ENCODE measurements around the gene KDM3B.
A peak's percentile ranks its signal among the peaks of the same experiment; 100 is the strongest.

KDM3B gene

GRCh38 chr5:138455232-138455930 is 102.9 kb downstream of the KDM3B start:
- TF ChIP-seq POLR2A (IDR thresholded peaks at IDR 0.05; ENCODE audit: extremely low read depth, insufficient read length) (no peak), MYC (IDR thresholded peaks at IDR 0.05; ENCODE audit: low read depth, low read length) (no peak)
- TF ChIP-seq, protein P1, sequence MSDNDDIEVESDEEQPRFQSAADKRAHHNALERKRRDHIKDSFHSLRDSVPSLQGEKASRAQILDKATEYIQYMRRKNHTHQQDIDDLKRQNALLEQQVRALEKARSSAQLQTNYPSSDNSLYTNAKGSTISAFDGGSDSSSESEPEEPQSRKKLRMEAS (IDR thresholded peaks at IDR 0.05; ENCODE audit: low read depth, low read length): no peak
- TF ChIP-seq, protein P2, sequence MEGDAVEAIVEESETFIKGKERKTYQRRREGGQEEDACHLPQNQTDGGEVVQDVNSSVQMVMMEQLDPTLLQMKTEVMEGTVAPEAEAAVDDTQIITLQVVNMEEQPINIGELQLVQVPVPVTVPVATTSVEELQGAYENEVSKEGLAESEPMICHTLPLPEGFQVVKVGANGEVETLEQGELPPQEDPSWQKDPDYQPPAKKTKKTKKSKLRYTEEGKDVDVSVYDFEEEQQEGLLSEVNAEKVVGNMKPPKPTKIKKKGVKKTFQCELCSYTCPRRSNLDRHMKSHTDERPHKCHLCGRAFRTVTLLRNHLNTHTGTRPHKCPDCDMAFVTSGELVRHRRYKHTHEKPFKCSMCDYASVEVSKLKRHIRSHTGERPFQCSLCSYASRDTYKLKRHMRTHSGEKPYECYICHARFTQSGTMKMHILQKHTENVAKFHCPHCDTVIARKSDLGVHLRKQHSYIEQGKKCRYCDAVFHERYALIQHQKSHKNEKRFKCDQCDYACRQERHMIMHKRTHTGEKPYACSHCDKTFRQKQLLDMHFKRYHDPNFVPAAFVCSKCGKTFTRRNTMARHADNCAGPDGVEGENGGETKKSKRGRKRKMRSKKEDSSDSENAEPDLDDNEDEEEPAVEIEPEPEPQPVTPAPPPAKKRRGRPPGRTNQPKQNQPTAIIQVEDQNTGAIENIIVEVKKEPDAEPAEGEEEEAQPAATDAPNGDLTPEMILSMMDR (IDR thresholded peaks at IDR 0.05; ENCODE audit: low read depth, low read length): no peak
- no peak for DNase-seq (ENCODE audit: low read depth)
- no peak overlapping the region for H3K4me3 ChIP-seq (ENCODE audit: low read depth, low read length)

GRCh38 chr5:138457531-138458275 is 105.2 kb downstream of the KDM3B start:
- no peak overlapping the region for H3K4me3 ChIP-seq (ENCODE audit: low read depth, low read length)
- TF ChIP-seq MYC (IDR thresholded peaks at IDR 0.05; ENCODE audit: low read depth, low read length) (no peak), POLR2A (IDR thresholded peaks at IDR 0.05; ENCODE audit: extremely low read depth, insufficient read length) (no peak)
- TF ChIP-seq, protein P2 (IDR thresholded peaks at IDR 0.05; ENCODE audit: low read depth, low read length): no peak
- TF ChIP-seq, protein P1 (IDR thresholded peaks at IDR 0.05; ENCODE audit: low read depth, low read length): no peak
- no peak for DNase-seq (ENCODE audit: low read depth)

- TF ChIP-seq, protein P1 (IDR thresholded peaks at IDR 0.05; ENCODE audit: low read depth, low read length): no peak
- no peak for TF ChIP-seq POLR2A (IDR thresholded peaks at IDR 0.05; ENCODE audit: extremely low read depth, insufficient read length)
- TF ChIP-seq, protein P2 (IDR thresholded peaks at IDR 0.05; ENCODE audit: low read depth, low read length): no peak
- TF ChIP-seq MYC (IDR thresholded peaks at IDR 0.05; ENCODE audit: low read depth, low read length): no peak
- DNase-seq (ENCODE audit: low read depth): peak; percentile 38
- H3K4me3 ChIP-seq (ENCODE audit: low read depth, low read length): no peak overlapping the region
Observed at GRCh38 chr5:138458384-138458783, 105.9 kb downstream of the KDM3B start.

DNA sequence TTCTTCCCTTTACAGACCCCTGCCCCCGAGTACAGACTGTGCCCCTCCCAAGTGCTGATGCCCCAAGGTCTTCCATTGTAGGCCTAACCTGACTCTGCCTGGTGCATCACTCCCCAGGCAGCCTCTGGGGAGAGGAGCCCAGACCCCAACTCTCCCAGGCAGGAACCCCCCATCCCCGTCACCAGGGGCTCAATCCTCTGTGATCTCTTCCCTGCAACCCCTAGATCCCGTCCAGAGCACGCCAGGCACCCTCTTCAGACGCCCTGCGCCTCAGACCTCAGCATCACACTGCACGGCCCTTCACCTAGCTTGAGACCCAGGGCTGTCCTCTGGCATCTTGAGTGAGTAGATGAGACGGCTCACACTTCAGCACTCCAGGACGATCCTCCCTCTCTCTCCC is 106.4 kb downstream of the KDM3B start:
- TF ChIP-seq, protein P2 (IDR thresholded peaks at IDR 0.05; ENCODE audit: low read depth, low read length): no peak
- TF ChIP-seq, protein P1 (IDR thresholded peaks at IDR 0.05; ENCODE audit: low read depth, low read length): no peak
- TF ChIP-seq MYC (IDR thresholded peaks at IDR 0.05; ENCODE audit: low read depth, low read length): no peak
- TF ChIP-seq POLR2A (IDR thresholded peaks at IDR 0.05; ENCODE audit: extremely low read depth, insufficient read length): no peak
- no peak overlapping the region for H3K4me3 ChIP-seq (ENCODE audit: low read depth, low read length)
- no peak for DNase-seq (ENCODE audit: low read depth)

GRCh38 chr5:138459311-138459933 is 106.9 kb downstream of the KDM3B start:
- DNase-seq (ENCODE audit: low read depth): peak; percentile 61
- H3K4me3 ChIP-seq (ENCODE audit: low read depth, low read length): no peak overlapping the region
- TF ChIP-seq MYC (IDR thresholded peaks at IDR 0.05; ENCODE audit: low read depth, low read length) (0 out of 2 replicates have a peak, but pooled peaks have one; percentile 35), POLR2A (IDR thresholded peaks at IDR 0.05; ENCODE audit: extremely low read depth, insufficient read length) (no peak)
- TF ChIP-seq, protein P2 (IDR thresholded peaks at IDR 0.05; ENCODE audit: low read depth, low read length): no peak
- TF ChIP-seq, protein P1 (IDR thresholded peaks at IDR 0.05; ENCODE audit: low read depth, low read length): peak; percentile 86

Data from NB4 (cell line).